Gastrocnemius medialis (tissue), 4 donors: ENCODE data around the gene NACA2. TPM values are rescaled to one million over a fixed set of nuclear protein-coding genes. Genes with fewer than 3 reads are reported as not detected.

Experiments used
- ATAC-seq, 2 donors: fragments of 150-250 bp; one replicate each; pipeline ENCODE4 v1.9.1; 2016
- DNase-seq, 2 donors: peaks; one replicate each; pipeline ENCODE4 v3.0.0-alpha.2; 2019
- H3K27ac ChIP-seq, 4 donors: fragments of 200-600 bp; sonication (generic); 1 replicate in 1 of 4; 2 replicates in 3 of 4; pipeline ENCODE4 v1.5.1; 2016 to 2018; ENCODE audit warnings: mild to moderate bottlenecking in 2 of 4, moderate library complexity in 1 of 4
- H3K27me3 ChIP-seq, 3 donors: fragments of 200-600 bp; sonication (generic) in 2 of 3; 1 replicate in 1 of 3; 2 replicates in 2 of 3; pipeline versions ENCODE4 v1.5.1 to v1.6.0; 2016 to 2019; ENCODE audit warnings: mild to moderate bottlenecking in 1 of 3, moderate library complexity in 1 of 3
- H3K36me3 ChIP-seq, 2 donors: fragments of 200-600 bp; sonication (generic) in 1 of 2; one replicate each; pipeline ENCODE4 v1.5.1; 2017 to 2018
- H3K4me1 ChIP-seq, 2 donors: fragments of 200-600 bp; sonication (generic) in 1 of 2; one replicate each; pipeline ENCODE4 v1.5.1; 2016 to 2017; ENCODE audit warnings: mild to moderate bottlenecking in 2 of 2
- H3K4me3 ChIP-seq, 4 donors: fragments of 200-600 bp; sonication (generic) in 3 of 4; 1 replicate in 1 of 4; 2 replicates in 3 of 4; pipeline ENCODE4 v1.5.1; 2016 to 2019; ENCODE audit warnings: mild to moderate bottlenecking in 2 of 4
- H3K9me3 ChIP-seq, 3 donors: fragments of 200-600 bp; sonication (generic) in 2 of 3; 1 replicate in 1 of 3; 2 replicates in 2 of 3; pipeline ENCODE4 v1.5.1; 2016 to 2019
- POLR2A ChIP-seq, 2 donors: fragments of 450-650 bp; IDR thresholded peaks; one replicate each; pipeline ENCODE4 v1.6.1; 2017; ENCODE audit warnings: antibody characterized with exemption in 2 of 2, mild to moderate bottlenecking in 2 of 2, moderate library complexity in 2 of 2
- in situ Hi-C, 4 donors: fragments of 200-750 bp; cut with MboI; loops; one replicate each; pipeline versions ENCODE4 v1.15.0 to v1.8.0; 2017; ENCODE audit warnings: low sequenced_read_pairs in 4 of 4
- intact Hi-C: fragments of 100-400 bp; cut with DNase I; formaldehyde crosslinking; loops from one replicate; pipeline ENCODE4 v1.15.1; 2023; ENCODE audit warnings: low total_unique reads
- total RNA-seq, 4 donors: library from RNA; depleted of rRNA; stranded (reverse); fragments of >200 nt; gene quantifications; one replicate each; pipeline versions ENCODE4 v1.1.0 to v1.2.3, GENCODE V29; 2016
- TF ChIP-seq, protein P1 (sequence below), 5 experiments: fragments of 450-650 bp in 3 of 5; fragments of 200-600 bp in 2 of 5; sonication (generic) in 2 of 5; IDR thresholded peaks in 4 of 5; conservative IDR thresholded peaks in 1 of 5; 1 replicate in 4 of 5; 2 replicates in 1 of 5; pipeline ENCODE4 v1.5.1; 2016 to 2019; ENCODE audit warnings: antibody characterized with exemption in 5 of 5, mild to moderate bottlenecking in 3 of 5, moderate library complexity in 3 of 5

Gene NACA2
- total RNA-seq, 4 donors from 2014 or later: not detected

DNA sequence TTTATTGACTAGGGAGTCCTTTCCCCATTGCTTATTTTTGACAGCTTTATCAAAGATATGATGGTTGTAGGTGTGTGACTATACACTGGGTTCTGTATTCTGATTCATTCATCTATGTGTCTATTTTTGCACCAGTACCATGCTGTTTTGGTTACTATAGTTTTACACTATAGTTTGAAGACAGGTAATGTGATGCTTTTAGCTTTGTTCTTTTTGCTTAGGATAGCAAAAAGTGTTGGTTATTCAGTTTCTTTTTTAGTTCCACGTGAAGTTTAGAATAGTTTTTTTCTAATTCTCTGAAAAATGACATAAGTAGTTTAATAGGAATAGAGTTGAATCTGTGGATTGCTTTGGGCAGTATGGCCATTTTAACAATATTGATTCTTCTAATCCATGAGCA is 50.1 kb downstream of the NACA2 start:
- no peaks in the 10 kb centered on the region for H3K36me3 ChIP-seq
- ATAC-seq (no peak), DNase-seq (no peak)
- no peaks in the 10 kb centered on the region for H3K4me1 ChIP-seq
- H3K9me3 ChIP-seq: no peaks in the 10 kb centered on the region
- intact Hi-C loops (no loop called here), in situ Hi-C loops (no loop called here)
- peak overlapping the region in 1 of 4 donors; percentile 11 for H3K4me3 ChIP-seq
- no peak overlapping the region for H3K27ac ChIP-seq
- no peaks in the 10 kb centered on the region for H3K27me3 ChIP-seq
- no peak for TF ChIP-seq POLR2A (IDR thresholded peaks at IDR 0.05)
- TF ChIP-seq, protein P1, sequence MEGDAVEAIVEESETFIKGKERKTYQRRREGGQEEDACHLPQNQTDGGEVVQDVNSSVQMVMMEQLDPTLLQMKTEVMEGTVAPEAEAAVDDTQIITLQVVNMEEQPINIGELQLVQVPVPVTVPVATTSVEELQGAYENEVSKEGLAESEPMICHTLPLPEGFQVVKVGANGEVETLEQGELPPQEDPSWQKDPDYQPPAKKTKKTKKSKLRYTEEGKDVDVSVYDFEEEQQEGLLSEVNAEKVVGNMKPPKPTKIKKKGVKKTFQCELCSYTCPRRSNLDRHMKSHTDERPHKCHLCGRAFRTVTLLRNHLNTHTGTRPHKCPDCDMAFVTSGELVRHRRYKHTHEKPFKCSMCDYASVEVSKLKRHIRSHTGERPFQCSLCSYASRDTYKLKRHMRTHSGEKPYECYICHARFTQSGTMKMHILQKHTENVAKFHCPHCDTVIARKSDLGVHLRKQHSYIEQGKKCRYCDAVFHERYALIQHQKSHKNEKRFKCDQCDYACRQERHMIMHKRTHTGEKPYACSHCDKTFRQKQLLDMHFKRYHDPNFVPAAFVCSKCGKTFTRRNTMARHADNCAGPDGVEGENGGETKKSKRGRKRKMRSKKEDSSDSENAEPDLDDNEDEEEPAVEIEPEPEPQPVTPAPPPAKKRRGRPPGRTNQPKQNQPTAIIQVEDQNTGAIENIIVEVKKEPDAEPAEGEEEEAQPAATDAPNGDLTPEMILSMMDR (IDR thresholded peaks at IDR 0.05 in 4 of 5, conservative IDR thresholded peaks at IDR 0.05 in 1 of 5): no peak

Other genes with a start within 250 kb of the NACA2 start
- 10 to 100 TPM in 1 of 4 donors, 1 to 10 TPM in 3; 4.2 to 10.4 (median 6.4) TPM for gene TBX2, start 191.4 kb downstream of the NACA2 start, total RNA-seq
- gene TBX4, start 138.8 kb downstream of the NACA2 start, total RNA-seq: not detected